K562 (cell line): ENCODE measurements around the gene POLL. TPM values are rescaled to one million over a fixed set of nuclear protein-coding genes. Genes with fewer than 3 reads are reported as not detected.

ENCODE experiments used
- CTBP1 ChIP-seq: fragments of 450-650 bp; IDR thresholded peaks from 2 replicates; pipeline ENCODE4 v1.6.1; 2016; ENCODE audit warnings: borderline replicate concordance
- ETV6 ChIP-seq, 3 experiments: fragments of 150-350 bp in 1 of 3; sonication (generic) in 1 of 3; formaldehyde crosslinking in 1 of 3; IDR thresholded peaks; 2 replicates each; pipeline versions ENCODE4 v1.6.1 to v1.8.0; 2014 to 2022; ENCODE audit warnings: borderline replicate concordance in 2 of 3, low read depth in 2 of 3, antibody characterized with exemption in 1 of 3, low read length in 1 of 3, mild to moderate bottlenecking in 1 of 3, missing genetic modification reagents in 1 of 3
- FOXA1 ChIP-seq: fragments of 450-650 bp; IDR thresholded peaks from 2 replicates; pipeline ENCODE4 v1.6.1; 2016; ENCODE audit warnings: mild to moderate bottlenecking, borderline replicate concordance
- GATA2 ChIP-seq: sonication (generic); formaldehyde crosslinking; IDR thresholded peaks from 2 replicates; pipeline ENCODE4 v1.4.0; 2020; ENCODE audit warnings: mild to moderate bottlenecking, missing genetic modification reagents
- MAZ ChIP-seq, 2 experiments: fragments of 450-650 bp in 1 of 2; sonication (generic) in 1 of 2; formaldehyde crosslinking; IDR thresholded peaks in 1 of 2; conservative IDR thresholded peaks in 1 of 2; 2 replicates each; pipeline versions ENCODE4 v1.4.0 to v1.5.0; 2020; ENCODE audit warnings: mild to moderate bottlenecking in 1 of 2, missing genetic modification reagents in 1 of 2
- MEIS2 ChIP-seq: fragments of 450-650 bp; IDR thresholded peaks from 2 replicates; pipeline ENCODE4 v1.6.1; 2014; ENCODE audit warnings: mild to moderate bottlenecking; ENCODE audit not compliant: partially characterized antibody
- MXI1 ChIP-seq: IDR thresholded peaks from 2 replicates; pipeline ENCODE4 v1.6.1; 2011; ENCODE audit warnings: low read depth, mild to moderate bottlenecking, improper control_type of control experiment, low read length
- NCOA1 ChIP-seq: fragments of 450-650 bp; IDR thresholded peaks from 2 replicates; pipeline ENCODE4 v1.6.1; 2016; ENCODE audit warnings: low read depth
- PCBP2 ChIP-seq: fragments of 200-400 bp; formaldehyde crosslinking; IDR thresholded peaks from 2 replicates; pipeline ENCODE4 v1.6.1; 2018; ENCODE audit warnings: low read length, low read depth, mild to moderate bottlenecking, moderate library complexity; ENCODE audit not compliant: poor library complexity, severe bottlenecking
- SMARCA4 ChIP-seq: fragments of 450-650 bp; IDR thresholded peaks from 2 replicates; pipeline ENCODE4 v1.6.1; 2016
- TCF3 ChIP-seq: sonication (generic); formaldehyde crosslinking; IDR thresholded peaks from 2 replicates; pipeline ENCODE4 v1.4.0; 2020; ENCODE audit warnings: mild to moderate bottlenecking, missing genetic modification reagents
- ZBTB7A ChIP-seq: IDR thresholded peaks from 2 replicates; pipeline ENCODE4 v1.6.1; 2011; ENCODE audit warnings: low read depth, mild to moderate bottlenecking, low read length, moderate library complexity, borderline replicate concordance; ENCODE audit not compliant: control insufficient read depth
- ZFPM2 ChIP-seq: fragments of 250-450 bp; sonication (Bioruptor Pico); IDR thresholded peaks from 2 replicates; pipeline ENCODE4 v1.5.1; 2022; ENCODE audit warnings: mild to moderate bottlenecking
- ZNF232 ChIP-seq: sonication (generic); formaldehyde crosslinking; IDR thresholded peaks from 2 replicates; pipeline ENCODE4 v1.8.0; 2022; ENCODE audit warnings: mild to moderate bottlenecking, missing genetic modification reagents
- ZNF253 ChIP-seq: fragments of 250-450 bp; sonication (Bioruptor Pico); conservative IDR thresholded peaks from 2 replicates; pipeline ENCODE4 v1.6.1; 2021; ENCODE audit warnings: mild to moderate bottlenecking
- ZNF778 ChIP-seq: fragments of 450-650 bp; formaldehyde crosslinking; IDR thresholded peaks from 2 replicates; pipeline ENCODE4 v1.4.0; 2020; ENCODE audit warnings: mild to moderate bottlenecking, moderate library complexity
- ZNF780A ChIP-seq: fragments of 250-450 bp; sonication (Bioruptor Pico); IDR thresholded peaks from 2 replicates; pipeline ENCODE4 v1.5.0; 2021; ENCODE audit warnings: mild to moderate bottlenecking
- ZZZ3 ChIP-seq: fragments of 450-650 bp; IDR thresholded peaks from 2 replicates; pipeline ENCODE4 v1.6.1; 2016; ENCODE audit warnings: antibody characterized with exemption, mild to moderate bottlenecking, moderate library complexity
- polyA plus RNA-seq, 8 experiments: library from polyadenylated mRNA; depleted of rRNA in 4 of 8; stranded (reverse) in 5 of 8; unstranded in 3 of 8; fragments of >200 nt; fragmentation: Nextera tagmentation in 2 of 8; fragmentation: Illumina TruSeq in 1 of 8; extraction: Ambion mirVana in 2 of 8; extraction: Trizol in 1 of 8; gene quantifications; 2 replicates each; pipeline versions ENCODE4 v1.2.1 to v1.2.3, GENCODE V29; 2011 to 2014; ENCODE audit warnings: inconsistent platforms in 1 of 8, missing spikeins in 1 of 8
- total RNA-seq, 7 experiments: library from RNA; depleted of rRNA in 6 of 7; stranded (reverse); fragments of >200 nt in 6 of 7; fragmentation: Illumina TruSeq in 2 of 7; extraction: Trizol in 2 of 7; gene quantifications; 2 replicates each; pipeline versions ENCODE4 v1.2.1 to v1.2.3, GENCODE V29; 2011 to 2021; ENCODE audit warnings: low replicate concordance in 1 of 7
- TF ChIP-seq, protein P1 (sequence below): fragments of 450-650 bp; IDR thresholded peaks from 2 replicates; pipeline ENCODE4 v1.6.1; 2017; ENCODE audit warnings: mild to moderate bottlenecking, moderate library complexity
- TF ChIP-seq, protein P2 (sequence below): IDR thresholded peaks from 2 replicates; pipeline ENCODE4 v1.6.1; 2016; ENCODE audit warnings: missing genetic modification characterization, missing compliant biosample characterization
- TF ChIP-seq, protein P3 (sequence below): fragments of 450-650 bp; IDR thresholded peaks from 2 replicates; pipeline ENCODE4 v1.6.1; 2016; ENCODE audit warnings: antibody characterized with exemption
- TF ChIP-seq, protein P4 (sequence below): fragments of 250-450 bp; sonication (Bioruptor Pico); IDR thresholded peaks from 2 replicates; pipeline ENCODE4 v1.4.0; 2020; ENCODE audit warnings: mild to moderate bottlenecking, moderate library complexity

Gene POLL
- total and polyA plus RNA-seq, 9 of the 15 experiments (the other 6 are each of a cell fraction or from before 2014, with no cell fraction given): 1.2 to 18.7 (median 10.9) TPM

DNA sequence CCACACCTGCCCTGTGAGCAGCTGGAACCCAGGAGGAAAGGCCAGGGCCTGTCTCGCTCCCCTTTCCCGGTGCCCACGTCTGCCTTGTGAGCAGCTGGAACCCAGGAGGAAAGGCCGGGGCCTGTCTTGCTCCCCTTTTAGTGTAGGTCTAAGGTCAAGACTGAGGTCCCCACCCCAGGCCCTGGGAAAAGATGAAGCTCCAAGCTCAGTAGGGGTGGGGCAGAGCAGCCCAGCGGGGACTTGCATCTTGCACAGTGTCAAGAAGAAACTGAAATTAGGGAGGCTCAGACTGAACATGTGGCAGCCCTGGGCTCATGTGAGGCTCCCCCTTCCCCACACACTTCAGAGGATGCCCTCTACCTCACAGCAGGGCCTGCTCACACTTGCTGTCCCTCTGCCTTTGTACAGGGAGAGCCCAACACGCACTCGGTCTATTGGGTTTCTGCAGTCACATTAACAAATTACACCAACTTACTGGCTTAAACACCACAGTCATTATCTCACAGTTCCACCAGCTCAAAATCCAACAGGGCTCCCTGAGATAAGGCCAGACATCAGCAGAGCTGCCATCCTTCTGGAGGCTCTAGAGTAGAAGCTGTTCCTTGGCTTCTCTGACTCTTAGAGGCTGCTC lies 12.4 kb downstream of the POLL start (continued):
- TF ChIP-seq, protein P1, sequence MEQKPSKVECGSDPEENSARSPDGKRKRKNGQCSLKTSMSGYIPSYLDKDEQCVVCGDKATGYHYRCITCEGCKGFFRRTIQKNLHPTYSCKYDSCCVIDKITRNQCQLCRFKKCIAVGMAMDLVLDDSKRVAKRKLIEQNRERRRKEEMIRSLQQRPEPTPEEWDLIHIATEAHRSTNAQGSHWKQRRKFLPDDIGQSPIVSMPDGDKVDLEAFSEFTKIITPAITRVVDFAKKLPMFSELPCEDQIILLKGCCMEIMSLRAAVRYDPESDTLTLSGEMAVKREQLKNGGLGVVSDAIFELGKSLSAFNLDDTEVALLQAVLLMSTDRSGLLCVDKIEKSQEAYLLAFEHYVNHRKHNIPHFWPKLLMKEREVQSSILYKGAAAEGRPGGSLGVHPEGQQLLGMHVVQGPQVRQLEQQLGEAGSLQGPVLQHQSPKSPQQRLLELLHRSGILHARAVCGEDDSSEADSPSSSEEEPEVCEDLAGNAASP: no peak
- TF ChIP-seq ZZZ3 (no peak), ZNF253 (CRISPR knock-in tag) (no peak), ETV6 (IDR thresholded peaks at IDR 0.05; ENCODE audit: borderline replicate concordance in 1 of 2, low read depth in 2 of 2, low read length in 1 of 2) (no peak), ETV6 (CRISPR knock-in tag; IDR thresholded peaks at IDR 0.05; ENCODE audit: borderline replicate concordance) (no peak), MAZ (CRISPR knock-in tag; conservative IDR thresholded peaks at IDR 0.05 in 1 of 2, IDR thresholded peaks at IDR 0.05 in 1 of 2) (peak in 1 of 2 experiments; percentile 38; a peak in 1 of 4 replicates), NCOA1 (peak; percentile 55; the same call in 1 of the 2 replicates), MEIS2 (peak; percentile 74), TCF3 (CRISPR knock-in tag) (peak; percentile 97), ZNF780A (CRISPR knock-in tag) (no peak), ZBTB7A (no peak), ZNF232 (CRISPR knock-in tag) (no peak), SMARCA4 (peak; percentile 92), CTBP1 (peak; percentile 54), ZFPM2 (CRISPR knock-in tag) (no peak), GATA2 (CRISPR knock-in tag) (peak; percentile 92), MXI1 (peak; percentile 15; the same call in 1 of the 2 replicates), PCBP2 (no peak), FOXA1 (no peak), ZNF778 (CRISPR knock-in tag) (no peak)
- TF ChIP-seq, protein P2, sequence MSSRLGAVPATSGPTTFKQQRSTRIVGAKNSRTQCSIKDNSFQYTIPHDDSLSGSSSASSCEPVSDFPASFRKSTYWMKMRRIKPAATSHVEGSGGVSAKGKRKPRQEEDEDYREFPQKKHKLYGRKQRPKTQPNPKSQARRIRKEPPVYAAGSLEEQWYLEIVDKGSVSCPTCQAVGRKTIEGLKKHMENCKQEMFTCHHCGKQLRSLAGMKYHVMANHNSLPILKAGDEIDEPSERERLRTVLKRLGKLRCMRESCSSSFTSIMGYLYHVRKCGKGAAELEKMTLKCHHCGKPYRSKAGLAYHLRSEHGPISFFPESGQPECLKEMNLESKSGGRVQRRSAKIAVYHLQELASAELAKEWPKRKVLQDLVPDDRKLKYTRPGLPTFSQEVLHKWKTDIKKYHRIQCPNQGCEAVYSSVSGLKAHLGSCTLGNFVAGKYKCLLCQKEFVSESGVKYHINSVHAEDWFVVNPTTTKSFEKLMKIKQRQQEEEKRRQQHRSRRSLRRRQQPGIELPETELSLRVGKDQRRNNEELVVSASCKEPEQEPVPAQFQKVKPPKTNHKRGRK (tag): no peak
- TF ChIP-seq, protein P3, sequence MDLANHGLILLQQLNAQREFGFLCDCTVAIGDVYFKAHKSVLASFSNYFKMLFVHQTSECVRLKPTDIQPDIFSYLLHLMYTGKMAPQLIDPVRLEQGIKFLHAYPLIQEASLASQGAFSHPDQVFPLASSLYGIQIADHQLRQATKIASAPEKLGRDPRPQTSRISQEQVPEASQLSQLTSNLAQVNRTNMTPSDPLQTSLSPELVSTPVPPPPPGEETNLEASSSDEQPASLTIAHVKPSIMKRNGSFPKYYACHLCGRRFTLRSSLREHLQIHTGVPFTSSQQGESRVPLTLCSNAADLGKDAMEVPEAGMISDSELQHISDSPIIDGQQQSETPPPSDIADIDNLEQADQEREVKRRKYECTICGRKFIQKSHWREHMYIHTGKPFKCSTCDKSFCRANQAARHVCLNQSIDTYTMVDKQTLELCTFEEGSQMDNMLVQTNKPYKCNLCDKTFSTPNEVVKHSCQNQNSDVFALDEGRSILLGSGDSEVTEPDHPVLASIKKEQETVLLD: no peak
- TF ChIP-seq, protein P4, sequence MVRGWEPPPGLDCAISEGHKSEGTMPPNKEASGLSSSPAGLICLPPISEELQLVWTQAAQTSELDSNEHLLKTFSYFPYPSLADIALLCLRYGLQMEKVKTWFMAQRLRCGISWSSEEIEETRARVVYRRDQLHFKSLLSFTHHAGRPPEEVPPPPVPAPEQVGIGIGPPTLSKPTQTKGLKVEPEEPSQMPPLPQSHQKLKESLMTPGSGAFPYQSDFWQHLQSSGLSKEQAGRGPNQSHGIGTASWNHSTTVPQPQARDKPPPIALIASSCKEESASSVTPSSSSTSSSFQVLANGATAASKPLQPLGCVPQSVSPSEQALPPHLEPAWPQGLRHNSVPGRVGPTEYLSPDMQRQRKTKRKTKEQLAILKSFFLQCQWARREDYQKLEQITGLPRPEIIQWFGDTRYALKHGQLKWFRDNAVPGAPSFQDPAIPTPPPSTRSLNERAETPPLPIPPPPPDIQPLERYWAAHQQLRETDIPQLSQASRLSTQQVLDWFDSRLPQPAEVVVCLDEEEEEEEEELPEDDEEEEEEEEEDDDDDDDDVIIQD (CRISPR knock-in tag): no peak
